ENCODE measurements around the gene FOLR1. TPM values are rescaled to one million over a fixed set of nuclear protein-coding genes. Genes with fewer than 3 reads are reported as not detected.

FOLR1 gene
- total RNA-seq, 1 experiment from 2014 or later, result 2.7 TPM

- no peak for DNase-seq
- Mint-ChIP-seq H3K9me3 (ENCODE audit: low read depth, unreplicated experiment) (no peaks in the 10 kb centered on the region), H3K27me3 (ENCODE audit: unreplicated experiment) (peaks cover 39% of the 10 kb centered on the region), H3K4me3 (ENCODE audit: low read depth, unreplicated experiment) (no peak overlapping the region), H3K36me3 (ENCODE audit: insufficient read depth, unreplicated experiment) (peaks cover 25% of the 10 kb centered on the region), H3K27ac (ENCODE audit: unreplicated experiment) (no peak overlapping the region), H3K4me1 (ENCODE audit: low read depth, unreplicated experiment) (no peaks in the 10 kb centered on the region)
- intact Hi-C loops (cut with micrococcal nuclease; ENCODE audit: unreplicated experiment), result no loop called here
- TF ChIP-seq CTCF (IDR thresholded peaks at IDR 0.05; ENCODE audit: unreplicated experiment), result no peak
- BruUV-seq (replicated peaks), result no TSS peak
- CTCF ChIA-PET, result no interaction called here
Observed at GRCh38 chr11:72241291-72241781, 49.4 kb downstream of the FOLR1 start.

GRCh38 chr11:72242141-72242540, 50.2 kb downstream of the FOLR1 start:
- no peak overlapping the region for H3K27ac Mint-ChIP-seq (ENCODE audit: unreplicated experiment)
- no peaks in the 10 kb centered on the region for H3K9me3 Mint-ChIP-seq (ENCODE audit: low read depth, unreplicated experiment)
- intact Hi-C loops (cut with micrococcal nuclease; ENCODE audit: unreplicated experiment), result no loop called here
- CTCF ChIA-PET, result interaction anchor here (0.8 kb wide), 1 partner anchor 13 kb away, joined by 3 read pairs; no protein-coding TSS in a partner anchor
- peaks cover 17% of the 10 kb centered on the region for H3K36me3 Mint-ChIP-seq (ENCODE audit: insufficient read depth, unreplicated experiment)
- DNase-seq, result no peak
- H3K4me1 Mint-ChIP-seq (ENCODE audit: low read depth, unreplicated experiment), result no peaks in the 10 kb centered on the region
- no peak overlapping the region for H3K4me3 Mint-ChIP-seq (ENCODE audit: low read depth, unreplicated experiment)
- H3K27me3 Mint-ChIP-seq (ENCODE audit: unreplicated experiment), result peaks cover 39% of the 10 kb centered on the region
- no TSS peak for BruUV-seq (replicated peaks)
- no peak for TF ChIP-seq CTCF (IDR thresholded peaks at IDR 0.05; ENCODE audit: unreplicated experiment)

GRCh38 chr11:72243173-72244059, 51.5 kb downstream of the FOLR1 start:
- H3K9me3 Mint-ChIP-seq (ENCODE audit: low read depth, unreplicated experiment), result no peaks in the 10 kb centered on the region
- BruUV-seq (replicated peaks), result no TSS peak
- CTCF ChIA-PET, result interaction anchor here (0.8 kb wide), 1 partner anchor 12 kb away, joined by 3 read pairs; no protein-coding TSS in a partner anchor
- no peak for TF ChIP-seq CTCF (IDR thresholded peaks at IDR 0.05; ENCODE audit: unreplicated experiment)
- peaks cover 39% of the 10 kb centered on the region for H3K27me3 Mint-ChIP-seq (ENCODE audit: unreplicated experiment)
- no peak overlapping the region for H3K4me3 Mint-ChIP-seq (ENCODE audit: low read depth, unreplicated experiment)
- DNase-seq, result no peak
- H3K4me1 Mint-ChIP-seq (ENCODE audit: low read depth, unreplicated experiment), result no peaks in the 10 kb centered on the region
- intact Hi-C loops (cut with micrococcal nuclease; ENCODE audit: unreplicated experiment), result no loop called here
- no peak overlapping the region for H3K27ac Mint-ChIP-seq (ENCODE audit: unreplicated experiment)
- peaks cover 11% of the 10 kb centered on the region for H3K36me3 Mint-ChIP-seq (ENCODE audit: insufficient read depth, unreplicated experiment)

GRCh38 chr11:72244060-72244360, 52.1 kb downstream of the FOLR1 start, which contains the start of gene PHOX2A:
Gene PHOX2A (minus strand): TSS chr11:72244176. CDS start chr11:72244004, 172 bp downstream.
- Mint-ChIP-seq H3K27ac (ENCODE audit: unreplicated experiment) (no peak within 1 kb of the TSS), H3K36me3 (ENCODE audit: insufficient read depth, unreplicated experiment) (peaks cover 7% of the 10 kb centered on the region), H3K9me3 (ENCODE audit: low read depth, unreplicated experiment) (no peaks in the 10 kb centered on the region), H3K4me1 (ENCODE audit: low read depth, unreplicated experiment) (no peaks in the 10 kb centered on the region), H3K4me3 (ENCODE audit: low read depth, unreplicated experiment) (no peak within 1 kb of the TSS), H3K27me3 (ENCODE audit: unreplicated experiment) (peaks cover 39% of the 10 kb centered on the region)
- CTCF ChIA-PET, result no interaction called here
- BruUV-seq (replicated peaks), result no TSS peak
- DNase-seq, result no peak
- intact Hi-C loops (cut with micrococcal nuclease; ENCODE audit: unreplicated experiment), result no loop called here
- no peak for TF ChIP-seq CTCF (IDR thresholded peaks at IDR 0.05; ENCODE audit: unreplicated experiment)

Data from Calu3 (cell line).